ENCODE data around the gene TMEM120B.

Gene TMEM120B

GRCh38 chr12:121718653-121719239, 6.2 kb downstream of the TMEM120B start:
- no peak for DNase-seq (ENCODE audit: insufficient read length, low spot score)

GRCh38 chr12:121719926-121720414, 7.4 kb downstream of the TMEM120B start:
- no peak for DNase-seq (ENCODE audit: insufficient read length, low spot score)
- TF ChIP-seq TAF1 (IDR thresholded peaks at IDR 0.05; ENCODE audit: low read depth, low read length), result no peak
- TF ChIP-seq POU2F2 (IDR thresholded peaks at IDR 0.05; ENCODE audit: low read depth, low read length), result no peak
- TF ChIP-seq POLR2AphosphoS5 (IDR thresholded peaks at IDR 0.05; ENCODE audit: low read depth, low read length), result no peak
- TF ChIP-seq POLR2A (IDR thresholded peaks at IDR 0.05; ENCODE audit: low read depth, low read length), result no peak
- no peak for TF ChIP-seq PAX5 (IDR thresholded peaks at IDR 0.05; ENCODE audit: insufficient read depth, low read length, severe bottlenecking)
- TF ChIP-seq SPI1 (IDR thresholded peaks at IDR 0.05; ENCODE audit: low read depth, low read length), result no peak
- no peak for FAIRE-seq

More at GRCh38 chr12:121718653-121719239, 6.2 kb downstream of the TMEM120B start:
- TF ChIP-seq POLR2A (IDR thresholded peaks at IDR 0.05; ENCODE audit: low read depth, low read length) (no peak), SPI1 (IDR thresholded peaks at IDR 0.05; ENCODE audit: low read depth, low read length) (no peak), TAF1 (IDR thresholded peaks at IDR 0.05; ENCODE audit: low read depth, low read length) (no peak), PAX5 (IDR thresholded peaks at IDR 0.05; ENCODE audit: insufficient read depth, low read length, severe bottlenecking) (no peak), POLR2AphosphoS5 (IDR thresholded peaks at IDR 0.05; ENCODE audit: low read depth, low read length) (no peak), POU2F2 (IDR thresholded peaks at IDR 0.05; ENCODE audit: low read depth, low read length) (no peak)
- no peak for FAIRE-seq

- no peak for FAIRE-seq
- no peak for DNase-seq (ENCODE audit: insufficient read length, low spot score)
- no peak for TF ChIP-seq POU2F2 (IDR thresholded peaks at IDR 0.05; ENCODE audit: low read depth, low read length)
- no peak for TF ChIP-seq PAX5 (IDR thresholded peaks at IDR 0.05; ENCODE audit: insufficient read depth, low read length, severe bottlenecking)
- TF ChIP-seq POLR2A (IDR thresholded peaks at IDR 0.05; ENCODE audit: low read depth, low read length), result no peak
- TF ChIP-seq POLR2AphosphoS5 (IDR thresholded peaks at IDR 0.05; ENCODE audit: low read depth, low read length), result no peak
- TF ChIP-seq SPI1 (IDR thresholded peaks at IDR 0.05; ENCODE audit: low read depth, low read length), result no peak
- no peak for TF ChIP-seq TAF1 (IDR thresholded peaks at IDR 0.05; ENCODE audit: low read depth, low read length)
Measured at GRCh38 chr12:121720762-121721161, 8.2 kb downstream of the TMEM120B start.

- no peak for TF ChIP-seq POLR2A (IDR thresholded peaks at IDR 0.05; ENCODE audit: low read depth, low read length)
- TF ChIP-seq POLR2AphosphoS5 (IDR thresholded peaks at IDR 0.05; ENCODE audit: low read depth, low read length), result no peak
- TF ChIP-seq POU2F2 (IDR thresholded peaks at IDR 0.05; ENCODE audit: low read depth, low read length), result no peak
- TF ChIP-seq PAX5 (IDR thresholded peaks at IDR 0.05; ENCODE audit: insufficient read depth, low read length, severe bottlenecking), result no peak
- TF ChIP-seq SPI1 (IDR thresholded peaks at IDR 0.05; ENCODE audit: low read depth, low read length), result no peak
- no peak for FAIRE-seq
Measured at GRCh38 chr12:121722511-121722910, 10.0 kb downstream of the TMEM120B start.

GRCh38 chr12:121723200-121723599, 10.6 kb downstream of the TMEM120B start:
- TF ChIP-seq POLR2A (IDR thresholded peaks at IDR 0.05; ENCODE audit: low read depth, low read length) (no peak), SPI1 (IDR thresholded peaks at IDR 0.05; ENCODE audit: low read depth, low read length) (no peak), TAF1 (IDR thresholded peaks at IDR 0.05; ENCODE audit: low read depth, low read length) (no peak), PAX5 (IDR thresholded peaks at IDR 0.05; ENCODE audit: insufficient read depth, low read length, severe bottlenecking) (no peak), POU2F2 (IDR thresholded peaks at IDR 0.05; ENCODE audit: low read depth, low read length) (no peak), POLR2AphosphoS5 (IDR thresholded peaks at IDR 0.05; ENCODE audit: low read depth, low read length) (no peak)
- FAIRE-seq, result no peak
- no peak for DNase-seq (ENCODE audit: insufficient read length, low spot score)

More at GRCh38 chr12:121722511-121722910, 10.0 kb downstream of the TMEM120B start:
- no peak for DNase-seq (ENCODE audit: insufficient read length, low spot score)

- TF ChIP-seq PAX5 (IDR thresholded peaks at IDR 0.05; ENCODE audit: insufficient read depth, low read length, severe bottlenecking) (no peak), POU2F2 (IDR thresholded peaks at IDR 0.05; ENCODE audit: low read depth, low read length) (no peak), POLR2A (IDR thresholded peaks at IDR 0.05; ENCODE audit: low read depth, low read length) (no peak)
- FAIRE-seq (no peak), DNase-seq (ENCODE audit: insufficient read length, low spot score) (no peak)
Measured at GRCh38 chr12:121724925-121725324, 12.4 kb downstream of the TMEM120B start.

GRCh38 chr12:121725423-121725822, 12.9 kb downstream of the TMEM120B start:
- no peak for TF ChIP-seq TAF1 (IDR thresholded peaks at IDR 0.05; ENCODE audit: low read depth, low read length)
- TF ChIP-seq POU2F2 (IDR thresholded peaks at IDR 0.05; ENCODE audit: low read depth, low read length), result no peak
- no peak for TF ChIP-seq PAX5 (IDR thresholded peaks at IDR 0.05; ENCODE audit: insufficient read depth, low read length, severe bottlenecking)
- TF ChIP-seq SPI1 (IDR thresholded peaks at IDR 0.05; ENCODE audit: low read depth, low read length), result no peak
- TF ChIP-seq POLR2A (IDR thresholded peaks at IDR 0.05; ENCODE audit: low read depth, low read length), result no peak
- no peak for TF ChIP-seq POLR2AphosphoS5 (IDR thresholded peaks at IDR 0.05; ENCODE audit: low read depth, low read length)
- DNase-seq (ENCODE audit: insufficient read length, low spot score) (no peak), FAIRE-seq (no peak)

- DNase-seq (ENCODE audit: insufficient read length, low spot score), result no peak
- TF ChIP-seq POU2F2 (IDR thresholded peaks at IDR 0.05; ENCODE audit: low read depth, low read length) (no peak), PAX5 (IDR thresholded peaks at IDR 0.05; ENCODE audit: insufficient read depth, low read length, severe bottlenecking) (no peak), POLR2AphosphoS5 (IDR thresholded peaks at IDR 0.05; ENCODE audit: low read depth, low read length) (no peak), POLR2A (IDR thresholded peaks at IDR 0.05; ENCODE audit: low read depth, low read length) (no peak), SPI1 (IDR thresholded peaks at IDR 0.05; ENCODE audit: low read depth, low read length) (no peak), TAF1 (IDR thresholded peaks at IDR 0.05; ENCODE audit: low read depth, low read length) (no peak)
- no peak for FAIRE-seq
Measured at GRCh38 chr12:121729021-121729420, 16.5 kb downstream of the TMEM120B start.

- no peak for TF ChIP-seq POLR2A (IDR thresholded peaks at IDR 0.05; ENCODE audit: low read depth, low read length)
- no peak for TF ChIP-seq SPI1 (IDR thresholded peaks at IDR 0.05; ENCODE audit: low read depth, low read length)
- TF ChIP-seq PAX5 (IDR thresholded peaks at IDR 0.05; ENCODE audit: insufficient read depth, low read length, severe bottlenecking), result no peak
- no peak for TF ChIP-seq POLR2AphosphoS5 (IDR thresholded peaks at IDR 0.05; ENCODE audit: low read depth, low read length)
- no peak for TF ChIP-seq TAF1 (IDR thresholded peaks at IDR 0.05; ENCODE audit: low read depth, low read length)
- no peak for TF ChIP-seq POU2F2 (IDR thresholded peaks at IDR 0.05; ENCODE audit: low read depth, low read length)
- DNase-seq (ENCODE audit: insufficient read length, low spot score) (no peak), FAIRE-seq (no peak)
Measured at GRCh38 chr12:121731473-121731872, 18.9 kb downstream of the TMEM120B start.

- DNase-seq (ENCODE audit: insufficient read length, low spot score), result no peak
- no peak for FAIRE-seq
- TF ChIP-seq POLR2A (IDR thresholded peaks at IDR 0.05; ENCODE audit: low read depth, low read length) (no peak), TAF1 (IDR thresholded peaks at IDR 0.05; ENCODE audit: low read depth, low read length) (no peak), SPI1 (IDR thresholded peaks at IDR 0.05; ENCODE audit: low read depth, low read length) (no peak), PAX5 (IDR thresholded peaks at IDR 0.05; ENCODE audit: insufficient read depth, low read length, severe bottlenecking) (no peak)
Measured at GRCh38 chr12:121733849-121734248, 21.3 kb downstream of the TMEM120B start.
